H1 (cell line): ENCODE measurements around the gene TUBGCP6. TPM values are rescaled to one million over a fixed set of nuclear protein-coding genes. Genes with fewer than 3 reads are reported as not detected.
A peak's percentile ranks its signal among the peaks of the same experiment; 100 is the strongest.

Experiments
- CTCF ChIA-PET: fragments of 300-600 bp; sonication (Branson Sonifier 250); formaldehyde crosslinking; loops from one replicate; lab custom pipeline; 2021; ENCODE audit not compliant: partially characterized antibody; lab: Charles Lee
- POLR2A ChIA-PET: fragments of 300-600 bp; sonication (Branson Sonifier 250); formaldehyde crosslinking; loops from one replicate; lab custom pipeline; 2021; ENCODE audit warnings: inconsistent platforms; ENCODE audit not compliant: partially characterized antibody; lab: Charles Lee
- DNase-seq, 2 experiments: peaks; one replicate each; pipeline versions ENCODE4 v3.0.0 to v3.0.0-alpha.2; 2010 to 2022; ENCODE audit warnings: low spot score in 2 of 2, low read depth in 1 of 2, mixed read lengths in 1 of 2
- FAIRE-seq: peaks from 2 replicates; lab custom pipeline; 2011; peaks lifted over from hg19 to GRCh38; lab: Jason Lieb, UNC
- H2AFZ ChIP-seq: 2 replicates; pipeline ENCODE4 v1.8.1; 2012; ENCODE audit warnings: low read length, inconsistent platforms
- H2AK5ac ChIP-seq: 2 replicates; pipeline ENCODE4 v1.6.1; 2013; ENCODE audit warnings: low read depth, low read length
- H2BK120ac ChIP-seq: replicated peaks from 2 replicates; pipeline ENCODE3; 2013; ENCODE audit warnings: low read depth, low read length, inconsistent platforms
- H2BK12ac ChIP-seq: 2 replicates; pipeline ENCODE4 v1.6.1; 2013; ENCODE audit warnings: low read depth, low read length
- H2BK15ac ChIP-seq: 2 replicates; pipeline ENCODE4 v1.6.1; 2013; ENCODE audit warnings: low read length
- H2BK20ac ChIP-seq: 2 replicates; pipeline ENCODE4 v1.6.1; 2013; ENCODE audit warnings: low read length
- H2BK5ac ChIP-seq: 2 replicates; pipeline ENCODE4 v1.6.1; 2013; ENCODE audit warnings: low read depth, low read length
- H3K14ac ChIP-seq: 2 replicates; pipeline ENCODE4 v1.6.1; 2013; ENCODE audit warnings: inconsistent platforms; ENCODE audit not compliant: insufficient read length
- H3K18ac ChIP-seq: 2 replicates; pipeline ENCODE4 v1.6.1; 2013; ENCODE audit warnings: low read length; ENCODE audit errors: extremely low read depth
- H3K23ac ChIP-seq: 2 replicates; pipeline ENCODE4 v1.6.1; 2013; ENCODE audit warnings: inconsistent platforms; ENCODE audit not compliant: insufficient read length
- H3K23me2 ChIP-seq: 2 replicates; pipeline ENCODE4 v1.6.1; 2013; ENCODE audit warnings: low read depth, low read length
- H3K27ac ChIP-seq: 2 replicates; pipeline ENCODE4 v1.6.1; 2011; ENCODE audit warnings: low read depth, low read length, inconsistent platforms
- H3K27me3 ChIP-seq, 4 experiments: replicated peaks in 1 of 4; 1 replicate in 1 of 4; 2 replicates in 3 of 4; pipeline versions ENCODE4 v1.6.1 to v1.8.1; 2011 to 2013; ENCODE audit warnings: low read length in 3 of 4, mild to moderate bottlenecking in 3 of 4, inconsistent platforms in 2 of 4, mixed read lengths in 2 of 4, moderate library complexity in 1 of 4; ENCODE audit not compliant: control insufficient read depth in 3 of 4, insufficient read depth in 3 of 4; ENCODE audit errors: extremely low read depth in 1 of 4
- H3K36me3 ChIP-seq, 4 experiments: 2 replicates each; pipeline versions ENCODE4 v1.6.1 to v1.8.1; 2011 to 2013; ENCODE audit warnings: mild to moderate bottlenecking in 4 of 4, low read length in 3 of 4, moderate library complexity in 2 of 4, control low read depth in 1 of 4, inconsistent platforms in 1 of 4; ENCODE audit not compliant: insufficient read depth in 4 of 4, control insufficient read depth in 2 of 4
- H3K4ac ChIP-seq: replicated peaks from 2 replicates; pipeline ENCODE3; 2013; ENCODE audit warnings: low read length, low read depth, mixed read lengths, inconsistent platforms; ENCODE audit not compliant: insufficient read length
- H3K4me1 ChIP-seq, 4 experiments: replicated peaks in 1 of 4; 1 replicate in 1 of 4; 2 replicates in 3 of 4; pipeline versions ENCODE4 v1.6.1 to v1.8.1; 2011 to 2013; ENCODE audit warnings: low read length in 3 of 4, inconsistent platforms in 2 of 4, mixed read lengths in 1 of 4; ENCODE audit not compliant: insufficient read depth in 4 of 4, control insufficient read depth in 3 of 4
- H3K4me2 ChIP-seq, 2 experiments: 2 replicates each; pipeline versions ENCODE4 v1.6.1 to v1.8.1; 2011 to 2013; ENCODE audit warnings: low read depth in 2 of 2, low read length in 2 of 2, control low read depth in 1 of 2, inconsistent platforms in 1 of 2, mild to moderate bottlenecking in 1 of 2; ENCODE audit not compliant: insufficient read depth in 1 of 2
- H3K4me3 ChIP-seq, 4 experiments: fragments of 200-600, 300-600 bp in 1 of 4; sonication (generic), shearing (Covaris generic), sonication (Bioruptor Twin) in 1 of 4; 2 replicates each; pipeline versions ENCODE4 v1.5.1 to v1.8.1; 2011 to 2016; ENCODE audit warnings: low read length in 4 of 4, low read depth in 3 of 4, control low read depth in 2 of 4, inconsistent platforms in 2 of 4, mild to moderate bottlenecking in 2 of 4, mixed read lengths in 1 of 4, moderate library complexity in 1 of 4; ENCODE audit not compliant: insufficient read depth in 2 of 4; ENCODE audit errors: extremely low read depth in 1 of 4
- H3K56ac ChIP-seq: replicated peaks from 2 replicates; pipeline ENCODE3; 2013; ENCODE audit warnings: low read depth, mild to moderate bottlenecking, mixed read lengths, low read length, inconsistent platforms; ENCODE audit not compliant: insufficient read length
- H3K79me1 ChIP-seq: 2 replicates; pipeline ENCODE4 v1.6.1; 2013; ENCODE audit warnings: low read depth, low read length, control low read depth
- H3K79me2 ChIP-seq, 2 experiments: 2 replicates each; pipeline versions ENCODE4 v1.6.1 to v1.8.1; 2012 to 2013; ENCODE audit warnings: low read length in 2 of 2, mild to moderate bottlenecking in 2 of 2, inconsistent platforms in 1 of 2; ENCODE audit not compliant: insufficient read depth in 2 of 2, control insufficient read depth in 1 of 2
- H3K9ac ChIP-seq, 4 experiments: replicated peaks in 1 of 4; 1 replicate in 1 of 4; 2 replicates in 3 of 4; pipeline versions ENCODE4 v1.6.1 to v1.8.1; 2011 to 2013; ENCODE audit warnings: low read depth in 3 of 4, low read length in 3 of 4, control low read depth in 2 of 4, mild to moderate bottlenecking in 2 of 4, moderate library complexity in 2 of 4, inconsistent platforms in 1 of 4; ENCODE audit errors: extremely low read depth in 1 of 4
- H3K9me3 ChIP-seq, 2 experiments: 2 replicates each; pipeline versions ENCODE4 v1.6.1 to v1.8.1; 2012 to 2013; ENCODE audit warnings: mild to moderate bottlenecking in 2 of 2, moderate library complexity in 2 of 2, control low read depth in 1 of 2, inconsistent platforms in 1 of 2, low read depth in 1 of 2, low read length in 1 of 2, mixed read lengths in 1 of 2; ENCODE audit not compliant: insufficient read depth in 2 of 2
- H4K20me1 ChIP-seq, 2 experiments: replicated peaks in 1 of 2; 2 replicates each; pipeline versions ENCODE3 to v1.8.1; 2011 to 2013; ENCODE audit warnings: inconsistent platforms in 2 of 2, low read length in 2 of 2, mild to moderate bottlenecking in 1 of 2; ENCODE audit not compliant: insufficient read depth in 2 of 2, control insufficient read depth in 1 of 2
- H4K5ac ChIP-seq: 2 replicates; pipeline ENCODE4 v1.6.1; 2013; ENCODE audit warnings: low read length, low read depth, mixed read lengths, inconsistent platforms; ENCODE audit not compliant: insufficient read length
- H4K8ac ChIP-seq: 2 replicates; pipeline ENCODE4 v1.8.0; 2013; ENCODE audit warnings: mild to moderate bottlenecking, moderate library complexity, low read length, inconsistent platforms; ENCODE audit not compliant: insufficient read depth; ENCODE audit errors: extremely low read depth
- H4K91ac ChIP-seq: replicated peaks from 2 replicates; pipeline ENCODE3; 2013; ENCODE audit warnings: low read length, mixed read lengths, inconsistent platforms; ENCODE audit not compliant: insufficient read length
- RBBP5 ChIP-seq: IDR thresholded peaks from 2 replicates; pipeline ENCODE4 v1.7.1; 2012; ENCODE audit warnings: low read depth, mild to moderate bottlenecking, inconsistent platforms, low read length, moderate library complexity, borderline replicate concordance
- WGBS, 2 experiments: shearing (Covaris generic) in 1 of 2; methylation state at CpG; one replicate each; pipeline versions ENCODE4 v1.1.6 to v1.1.7; 2013 to 2015; ENCODE audit warnings: low lambda C conversion rate in 2 of 2, mixed read lengths in 2 of 2, inconsistent platforms in 1 of 2, low coverage in 1 of 2, missing lambda C conversion rate in 1 of 2; ENCODE audit not compliant: insufficient replicate concordance in 2 of 2, insufficient coverage in 1 of 2, insufficient read length in 1 of 2; ENCODE audit errors: extremely low coverage in 1 of 2, missing lambda C conversion rate in 1 of 2; 5-methylcytosine and 5-hydroxymethylcytosine counted together
- polyA plus RNA-seq, 7 experiments: library from polyadenylated mRNA; depleted of rRNA in 3 of 7; stranded (reverse) in 5 of 7; unstranded in 2 of 7; fragments of >200 nt in 5 of 7; fragments of 200-250 nt in 2 of 7; gene quantifications; 1 replicate in 5 of 7; 2 replicates in 1 of 7; 4 replicates in 1 of 7; pipeline versions ENCODE4 v1.2.1 to v1.2.3, GENCODE V29; 2011 to 2013; ENCODE audit warnings: missing spikeins in 2 of 7, mixed read lengths in 2 of 7
- total RNA-seq: library from RNA; stranded (reverse); fragmentation: NEBNext Ultra II Directional; extraction: Animal tissue kit (Norgen Biotek cat#: 25700); gene quantifications from 2 replicates; pipeline ENCODE4 v1.2.1, GENCODE V29; 2021
- TF ChIP-seq, protein P1 (sequence below), 3 experiments: IDR thresholded peaks; 1 replicate in 2 of 3; 2 replicates in 1 of 3; pipeline versions ENCODE4 v1.5.1 to v1.6.1; 2011; ENCODE audit warnings: low read length in 3 of 3, mild to moderate bottlenecking in 3 of 3, inconsistent platforms in 2 of 3, low read depth in 1 of 3, moderate library complexity in 1 of 3; ENCODE audit not compliant: insufficient read depth in 1 of 3; ENCODE audit errors: control extremely low read depth in 1 of 3

The TUBGCP6 gene
- total and polyA plus RNA-seq, 2 of the 8 experiments (the other 6 are each of a cell fraction or from before 2014, with no cell fraction given), result 24.2 to 24.7 TPM

DNA sequence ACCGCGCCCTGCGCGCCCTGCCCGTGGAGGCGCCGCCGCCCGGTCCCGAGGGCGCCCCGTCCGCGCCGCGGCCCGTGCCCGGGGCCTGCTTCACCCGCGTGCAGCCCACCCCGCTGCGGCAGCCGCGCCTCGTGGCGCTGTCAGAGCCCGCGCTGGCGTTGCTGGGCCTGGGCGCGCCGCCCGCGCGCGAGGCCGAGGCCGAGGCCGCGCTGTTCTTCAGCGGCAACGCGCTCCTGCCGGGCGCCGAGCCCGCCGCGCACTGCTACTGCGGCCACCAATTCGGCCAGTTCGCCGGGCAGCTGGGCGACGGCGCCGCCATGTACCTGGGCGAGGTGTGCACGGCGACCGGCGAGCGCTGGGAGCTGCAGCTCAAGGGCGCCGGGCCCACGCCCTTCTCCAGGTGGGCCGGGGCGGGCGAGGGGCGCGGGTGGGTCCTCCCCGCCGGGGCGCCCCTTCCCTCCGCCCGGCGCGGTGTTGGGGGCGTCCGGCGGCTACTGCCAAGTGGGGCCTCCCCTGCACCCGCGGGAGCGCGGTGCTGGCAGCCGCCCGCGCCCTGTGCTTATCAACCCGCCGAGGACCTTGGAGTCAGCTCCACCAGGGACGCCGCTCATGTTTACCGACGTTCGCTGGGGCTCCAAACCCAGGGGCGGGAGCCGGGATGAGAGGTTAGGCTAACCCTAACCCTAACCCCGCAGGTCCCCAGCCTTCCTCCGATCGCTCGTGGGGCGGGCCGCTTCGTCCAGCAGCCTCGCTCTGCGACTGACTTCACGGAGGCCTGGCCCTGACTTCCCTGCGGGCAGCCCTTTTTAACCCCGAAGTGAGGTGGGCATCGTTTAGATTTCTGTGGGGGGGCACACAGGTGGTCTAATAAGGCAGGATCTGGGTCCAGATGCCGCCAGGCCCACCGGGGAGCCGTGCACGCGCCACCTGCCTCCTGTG is 43.4 kb downstream of the TUBGCP6 start:
- no peak overlapping the region for H3K27ac ChIP-seq
- no peak overlapping the region for H2BK20ac ChIP-seq
- peaks cover 0 to 13% of the 10 kb centered on the region in 2 experiments; a peak in 1 of 4 replicates for H3K79me2 ChIP-seq
- no peak overlapping the region for H3K23ac ChIP-seq
- DNase-seq (no peak), FAIRE-seq (no peak)
- H4K91ac ChIP-seq, result no peak overlapping the region
- H2BK120ac ChIP-seq, result no peak overlapping the region
- H3K56ac ChIP-seq, result peak overlapping the region; percentile 5
- H3K9ac ChIP-seq, result peak overlapping the region; percentile 34 to 93 (median 63)
- H3K79me1 ChIP-seq, result peaks cover 2% of the 10 kb centered on the region; the same call in 1 of the 2 replicates
- no peak overlapping the region for H2BK15ac ChIP-seq
- H4K8ac ChIP-seq, result peak overlapping the region; percentile 63; the same call in 1 of the 2 replicates
- no peak overlapping the region for H2AFZ ChIP-seq
- WGBS, 2 experiments, result 9% methylated on average over 53 of the region's 115 CpGs; no CpG with 5 or more reads in 1 of the 2 experiments
- H3K9me3 ChIP-seq, result no peaks in the 10 kb centered on the region
- peaks cover 4 to 22% of the 10 kb centered on the region in 2 experiments for H4K20me1 ChIP-seq
- 0 out of 2 replicates have a peak, but pooled peaks have one; percentile 6 for TF ChIP-seq RBBP5
- TF ChIP-seq, protein P1, sequence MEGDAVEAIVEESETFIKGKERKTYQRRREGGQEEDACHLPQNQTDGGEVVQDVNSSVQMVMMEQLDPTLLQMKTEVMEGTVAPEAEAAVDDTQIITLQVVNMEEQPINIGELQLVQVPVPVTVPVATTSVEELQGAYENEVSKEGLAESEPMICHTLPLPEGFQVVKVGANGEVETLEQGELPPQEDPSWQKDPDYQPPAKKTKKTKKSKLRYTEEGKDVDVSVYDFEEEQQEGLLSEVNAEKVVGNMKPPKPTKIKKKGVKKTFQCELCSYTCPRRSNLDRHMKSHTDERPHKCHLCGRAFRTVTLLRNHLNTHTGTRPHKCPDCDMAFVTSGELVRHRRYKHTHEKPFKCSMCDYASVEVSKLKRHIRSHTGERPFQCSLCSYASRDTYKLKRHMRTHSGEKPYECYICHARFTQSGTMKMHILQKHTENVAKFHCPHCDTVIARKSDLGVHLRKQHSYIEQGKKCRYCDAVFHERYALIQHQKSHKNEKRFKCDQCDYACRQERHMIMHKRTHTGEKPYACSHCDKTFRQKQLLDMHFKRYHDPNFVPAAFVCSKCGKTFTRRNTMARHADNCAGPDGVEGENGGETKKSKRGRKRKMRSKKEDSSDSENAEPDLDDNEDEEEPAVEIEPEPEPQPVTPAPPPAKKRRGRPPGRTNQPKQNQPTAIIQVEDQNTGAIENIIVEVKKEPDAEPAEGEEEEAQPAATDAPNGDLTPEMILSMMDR (IDR thresholded peaks at IDR 0.05; ENCODE audit: control extremely low read depth in 1 of 3, insufficient read depth in 1 of 3, low read depth in 1 of 3, low read length in 3 of 3), result no peak
- peak overlapping the region; percentile 84 to 98 for H3K4me2 ChIP-seq
- H3K23me2 ChIP-seq, result peaks cover 13% of the 10 kb centered on the region; the same call in 1 of the 2 replicates
- H2AK5ac ChIP-seq, result no peak overlapping the region
- H3K27me3 ChIP-seq, result no peaks in the 10 kb centered on the region
- H3K18ac ChIP-seq, result no peak overlapping the region; the same call in 1 of the 2 replicates
- H3K4me3 ChIP-seq, result peak overlapping the region; percentile 41 to 69 (median 62)
- no peak overlapping the region for H3K4ac ChIP-seq
- CTCF ChIA-PET, result interaction anchor here (0.9 to 1.5 kb wide), 2 partner anchors 11 to 24 kb away, joined by 3 to 6 read pairs; no protein-coding TSS in a partner anchor
- H3K14ac ChIP-seq, result no peak overlapping the region
- peaks cover 0 to 8% (median 6%) of the 10 kb centered on the region in 4 experiments; a peak in 6 of 7 replicates for H3K4me1 ChIP-seq
- H4K5ac ChIP-seq, result no peak overlapping the region
- peaks cover 0 to 20% (median 8%) of the 10 kb centered on the region in 4 experiments; a peak in 5 of 8 replicates for H3K36me3 ChIP-seq
- POLR2A ChIA-PET, result interaction anchor here (0.9 to 1.5 kb wide), 3 partner anchors 10 to 51 kb away, joined by 3 to 5 read pairs (median 4); partner anchors contain the start of gene TUBGCP6
- no peak overlapping the region for H2BK12ac ChIP-seq
- no peak overlapping the region for H2BK5ac ChIP-seq
